NCI-H2171 treated with DMSO at 0.1 percent for 48 hours (cell line): ENCODE results near the gene PNMA5.
"Not testable (repeated sequence)": the region's sequence is repeated elsewhere in the genome, so short reads cannot be mapped to it uniquely, and the experiment has no call there.

Experiments
- DNase-seq: peaks from one replicate; lab custom pipeline; 2025; lab: John Stamatoyannopoulos, UW

The PNMA5 gene

GRCh38 chrX:152993933-152994332 is at the start of gene PNMA5:
Gene PNMA5, minus strand, starts transcription at chrX:152994116. Its CDS starts 2,518 bp downstream, at chrX:152991598.
- DNase-seq, result no peak

GRCh38 chrX:153032397-153033118 is 38.6 kb upstream of the PNMA5 start:
- peak; percentile 2 for DNase-seq

GRCh38 chrX:153030801-153031200 is 36.9 kb upstream of the PNMA5 start:
- no peak for DNase-seq

GRCh38 chrX:153029875-153030274 is 36.0 kb upstream of the PNMA5 start:
- no peak for DNase-seq

GRCh38 chrX:153029162-153029561 is 35.2 kb upstream of the PNMA5 start:
- DNase-seq, result no peak

GRCh38 chrX:153028487-153028886 is 34.6 kb upstream of the PNMA5 start:
- DNase-seq, result not testable (repeated sequence)

- DNase-seq, result not testable (repeated sequence)
Measured at GRCh38 chrX:153026501-153026900, 32.6 kb upstream of the PNMA5 start.

- no peak for DNase-seq
Measured at GRCh38 chrX:153019166-153019565, 25.2 kb upstream of the PNMA5 start.

GRCh38 chrX:153017174-153017573 is 23.3 kb upstream of the PNMA5 start:
- DNase-seq, result not testable (repeated sequence)

- no peak for DNase-seq
Measured at GRCh38 chrX:153004780-153005179, 10.9 kb upstream of the PNMA5 start.

- DNase-seq, result no peak
Measured at GRCh38 chrX:153003981-153004380, 10.1 kb upstream of the PNMA5 start.

- DNase-seq, result not testable (repeated sequence)
Measured at GRCh38 chrX:153002182-153002581, 8.3 kb upstream of the PNMA5 start.

- no peak for DNase-seq
Measured at GRCh38 chrX:152997337-152997736, 3.4 kb upstream of the PNMA5 start.

GRCh38 chrX:152992115-152992514 is 1.8 kb downstream of the PNMA5 start:
- DNase-seq, result no peak

- no peak for DNase-seq
Measured at GRCh38 chrX:152991123-152991522, 2.8 kb downstream of the PNMA5 start.

- no peak for DNase-seq
Measured at GRCh38 chrX:152989292-152989658, 4.6 kb downstream of the PNMA5 start.

GRCh38 chrX:152988536-152989291 is 5.2 kb downstream of the PNMA5 start:
- no peak for DNase-seq

- DNase-seq, result no peak
Measured at GRCh38 chrX:152987801-152988200, 6.1 kb downstream of the PNMA5 start.

- not testable (repeated sequence) for DNase-seq
Measured at GRCh38 chrX:152987156-152987555, 6.8 kb downstream of the PNMA5 start.

- DNase-seq, result not testable (repeated sequence)
Measured at GRCh38 chrX:152985383-152985782, 8.5 kb downstream of the PNMA5 start.

- no peak for DNase-seq
Measured at GRCh38 chrX:152968193-152968592, 25.7 kb downstream of the PNMA5 start.

- DNase-seq, result no peak
Measured at GRCh38 chrX:152960115-152960514, 33.8 kb downstream of the PNMA5 start.

GRCh38 chrX:152959626-152960025 is 34.3 kb downstream of the PNMA5 start:
- DNase-seq, result no peak
